22Rv1 (cell line): Measurements from ENCODE around the gene PXMP4.

Experiments used
- H3K27ac ChIP-seq: fragments of 450-650 bp; 2 replicates; pipeline ENCODE4 v1.5.1; 2017
- ZFX ChIP-seq: fragments of 450-650 bp; IDR thresholded peaks from 2 replicates; pipeline ENCODE4 v1.6.1; 2017; ENCODE audit warnings: antibody characterized with exemption, borderline replicate concordance
- TF ChIP-seq, protein P1 (sequence below): fragments of 450-650 bp; IDR thresholded peaks from 2 replicates; pipeline ENCODE4 v1.5.1; 2017; ENCODE audit warnings: mild to moderate bottlenecking

The PXMP4 gene, protein sequence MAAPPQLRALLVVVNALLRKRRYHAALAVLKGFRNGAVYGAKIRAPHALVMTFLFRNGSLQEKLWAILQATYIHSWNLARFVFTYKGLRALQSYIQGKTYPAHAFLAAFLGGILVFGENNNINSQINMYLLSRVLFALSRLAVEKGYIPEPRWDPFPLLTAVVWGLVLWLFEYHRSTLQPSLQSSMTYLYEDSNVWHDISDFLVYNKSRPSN

DNA sequence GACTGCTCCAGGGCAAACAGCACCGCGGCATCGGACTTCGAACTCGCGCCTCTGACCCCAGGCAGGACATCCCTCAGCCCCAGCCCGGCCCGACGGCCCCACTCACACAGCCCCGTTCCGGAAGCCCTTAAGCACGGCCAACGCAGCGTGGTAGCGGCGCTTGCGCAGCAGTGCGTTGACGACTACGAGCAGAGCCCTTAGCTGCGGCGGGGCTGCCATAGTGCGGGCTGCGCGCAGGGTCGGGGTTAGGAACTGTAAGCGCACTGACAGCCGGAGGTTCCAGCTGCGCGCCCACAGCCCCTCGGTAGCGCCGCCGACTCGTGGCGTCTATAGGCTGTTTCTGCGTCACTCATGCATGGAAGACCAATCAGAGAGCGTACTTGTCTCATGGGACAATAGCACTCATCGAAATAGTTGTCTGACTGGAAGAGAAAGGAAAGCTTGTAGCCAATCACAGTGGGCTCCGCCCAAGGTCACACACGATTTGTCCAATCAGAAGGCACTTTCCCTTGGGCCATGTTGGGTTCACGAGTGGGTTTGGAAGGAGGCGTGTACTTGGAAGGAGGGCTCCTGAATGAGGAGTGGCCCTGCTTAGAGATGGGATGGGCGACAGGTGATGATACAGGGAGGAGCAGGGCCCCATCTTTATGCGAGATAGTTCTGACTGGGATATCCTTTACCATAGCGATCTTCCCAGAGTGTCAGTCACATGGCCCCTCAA, at the start of gene PXMP4:
Gene PXMP4, minus strand, starts transcription at position 322 of the 721 bp plus-strand sequence. Its CDS starts 103 bp downstream, at position 219.
- TF ChIP-seq, protein P1, sequence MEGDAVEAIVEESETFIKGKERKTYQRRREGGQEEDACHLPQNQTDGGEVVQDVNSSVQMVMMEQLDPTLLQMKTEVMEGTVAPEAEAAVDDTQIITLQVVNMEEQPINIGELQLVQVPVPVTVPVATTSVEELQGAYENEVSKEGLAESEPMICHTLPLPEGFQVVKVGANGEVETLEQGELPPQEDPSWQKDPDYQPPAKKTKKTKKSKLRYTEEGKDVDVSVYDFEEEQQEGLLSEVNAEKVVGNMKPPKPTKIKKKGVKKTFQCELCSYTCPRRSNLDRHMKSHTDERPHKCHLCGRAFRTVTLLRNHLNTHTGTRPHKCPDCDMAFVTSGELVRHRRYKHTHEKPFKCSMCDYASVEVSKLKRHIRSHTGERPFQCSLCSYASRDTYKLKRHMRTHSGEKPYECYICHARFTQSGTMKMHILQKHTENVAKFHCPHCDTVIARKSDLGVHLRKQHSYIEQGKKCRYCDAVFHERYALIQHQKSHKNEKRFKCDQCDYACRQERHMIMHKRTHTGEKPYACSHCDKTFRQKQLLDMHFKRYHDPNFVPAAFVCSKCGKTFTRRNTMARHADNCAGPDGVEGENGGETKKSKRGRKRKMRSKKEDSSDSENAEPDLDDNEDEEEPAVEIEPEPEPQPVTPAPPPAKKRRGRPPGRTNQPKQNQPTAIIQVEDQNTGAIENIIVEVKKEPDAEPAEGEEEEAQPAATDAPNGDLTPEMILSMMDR, result no peak
- no peak for TF ChIP-seq ZFX
- peak within 1 kb of the TSS; percentile 93 for H3K27ac ChIP-seq

DNA sequence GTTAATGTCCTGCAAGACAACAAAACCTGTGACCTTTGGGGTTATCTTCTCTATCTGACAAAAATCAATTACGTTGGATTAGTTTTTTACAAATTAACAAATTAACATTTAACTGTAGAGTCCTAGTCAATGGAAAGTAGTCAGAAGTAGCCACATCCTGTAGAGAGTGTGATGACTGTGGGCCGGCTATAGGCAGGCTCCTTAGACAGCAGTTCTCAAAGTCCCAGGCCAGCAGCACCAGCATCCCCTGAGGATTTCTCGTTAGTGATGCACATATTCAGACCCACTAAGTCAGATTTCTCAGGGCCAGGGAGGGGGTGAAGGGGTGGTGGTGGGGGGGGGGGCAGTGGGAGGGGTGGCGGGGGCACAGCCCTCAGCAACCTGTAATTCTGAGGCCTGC, 48.9 kb upstream of the PXMP4 start:
- no peak overlapping the region for H3K27ac ChIP-seq
- TF ChIP-seq, protein P1, result no peak
- TF ChIP-seq ZFX, result no peak

DNA sequence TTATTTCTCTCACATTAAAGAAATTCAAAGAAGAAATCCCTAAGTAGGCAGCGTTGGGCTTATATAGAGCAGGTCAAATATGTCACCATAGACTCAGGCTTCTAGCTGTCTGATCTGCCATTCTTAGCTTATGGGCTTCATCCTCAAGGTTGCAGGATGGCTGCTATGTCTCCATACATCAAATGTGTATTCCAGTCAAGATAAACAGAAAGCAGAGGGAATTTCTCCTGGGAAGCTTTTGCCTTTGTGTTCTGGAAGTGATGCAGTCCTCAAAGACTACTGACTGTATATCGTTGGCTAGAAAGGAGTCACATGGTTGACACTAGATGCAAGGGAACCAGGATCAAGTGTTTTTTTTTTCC, 47.6 kb upstream of the PXMP4 start:
- TF ChIP-seq ZFX, result no peak
- TF ChIP-seq, protein P1, result no peak
- no peak overlapping the region for H3K27ac ChIP-seq

DNA sequence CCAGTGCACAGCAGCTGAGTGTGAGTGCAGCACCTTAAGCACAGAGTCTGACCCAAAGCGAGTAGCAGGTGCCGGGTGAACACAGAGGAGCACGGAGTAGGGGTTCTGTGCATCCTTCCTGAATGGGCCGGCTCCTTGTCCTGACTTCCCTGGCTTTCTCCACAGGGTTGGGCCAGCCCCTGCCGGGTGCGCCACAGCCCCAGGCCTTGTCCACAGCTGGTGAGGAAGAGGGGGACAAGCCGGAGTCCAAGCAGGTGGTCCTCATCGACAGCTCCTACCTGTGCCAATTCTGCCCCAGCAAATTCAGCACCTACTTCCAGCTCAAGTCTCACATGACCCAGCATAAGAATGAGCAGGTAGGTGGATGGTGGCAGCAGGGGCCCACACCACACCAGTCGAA, 46.6 kb upstream of the PXMP4 start:
- TF ChIP-seq ZFX, result no peak
- TF ChIP-seq, protein P1, result no peak
- H3K27ac ChIP-seq, result no peak overlapping the region

DNA sequence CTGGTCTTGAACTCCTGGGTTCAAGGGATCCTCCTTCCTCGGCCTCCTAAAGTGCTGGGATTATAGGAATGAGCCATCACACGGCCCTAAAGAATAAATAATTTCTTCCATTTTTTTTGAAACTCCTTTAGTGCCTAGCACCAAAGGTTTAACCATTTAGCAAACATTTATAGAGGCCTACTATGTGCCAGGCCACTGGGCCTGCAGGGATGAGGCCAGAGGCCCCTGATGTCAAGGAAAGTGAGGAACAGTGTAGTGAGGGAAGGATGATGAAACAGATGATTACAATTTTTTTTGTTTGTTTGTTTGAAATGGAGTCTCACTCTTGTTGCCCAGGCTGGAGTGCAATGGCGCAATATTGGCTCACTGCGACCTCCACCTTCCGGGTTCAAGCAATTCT, 45.5 kb upstream of the PXMP4 start:
- TF ChIP-seq ZFX, result no peak
- TF ChIP-seq, protein P1, result no peak
- no peak overlapping the region for H3K27ac ChIP-seq

DNA sequence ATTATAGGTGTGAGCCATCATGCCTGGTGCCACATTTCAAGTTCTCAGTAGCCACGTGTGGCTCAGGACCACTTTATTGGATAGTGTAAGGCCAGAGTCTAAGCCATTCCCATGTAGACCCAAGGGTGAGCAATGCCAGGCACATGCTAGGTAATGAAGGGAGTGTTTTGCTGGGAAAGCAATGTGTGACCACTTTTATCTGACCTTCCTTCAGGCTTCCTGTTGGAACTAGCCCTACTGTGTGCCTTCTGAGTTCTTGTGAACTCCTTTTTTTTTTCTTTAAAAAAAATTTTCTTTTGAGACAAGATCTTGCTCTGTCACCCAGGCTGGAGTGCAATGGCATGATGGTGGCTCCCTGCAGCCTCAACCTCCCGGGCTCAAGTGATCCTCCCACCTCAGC, 45.0 kb upstream of the PXMP4 start:
- no peak overlapping the region for H3K27ac ChIP-seq
- no peak for TF ChIP-seq ZFX
- TF ChIP-seq, protein P1, result no peak

DNA sequence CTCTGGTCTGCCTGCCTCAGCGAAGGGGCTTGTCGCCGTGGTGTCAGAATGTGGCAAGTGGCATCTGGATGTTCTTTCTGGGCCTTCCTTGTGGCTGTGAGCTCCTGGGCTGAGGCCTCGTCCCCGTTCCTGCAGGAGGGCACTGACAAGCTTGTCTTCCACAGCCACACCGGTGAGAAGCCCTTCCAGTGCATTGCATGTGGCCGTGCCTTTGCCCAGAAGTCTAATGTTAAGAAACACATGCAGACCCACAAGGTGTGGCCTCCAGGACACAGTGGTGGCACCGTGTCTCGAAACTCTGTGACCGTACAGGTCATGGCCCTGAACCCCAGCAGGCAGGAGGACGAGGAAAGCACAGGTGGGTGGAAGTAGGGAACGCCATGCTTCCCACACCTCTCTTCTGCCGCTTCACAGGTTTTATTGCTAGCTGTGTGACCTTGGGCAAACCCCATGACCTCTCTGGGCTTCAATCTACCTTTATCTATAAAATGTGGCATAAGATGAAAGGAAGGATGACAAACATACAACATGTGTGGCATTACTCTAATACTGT, 41.7 kb upstream of the PXMP4 start:
- no peak overlapping the region for H3K27ac ChIP-seq
- no peak for TF ChIP-seq ZFX
- TF ChIP-seq, protein P1, result no peak
